Activated CD8-positive, alpha-beta memory T cell treated with anti-CD3 and anti-CD28 coated beads, Interleukin-2, amount 50 U/mL, for 48 hours (primary cell): ENCODE results near the gene KCNT2.

ENCODE experiments used
- DNase-seq: peaks from one replicate; pipeline ENCODE4 v3.0.0-alpha.2; 2020

The KCNT2 gene

GRCh38 chr1:196387766-196388165, 220.5 kb downstream of the KCNT2 start:
- DNase-seq: no peak

GRCh38 chr1:196385109-196385508, 223.1 kb downstream of the KCNT2 start:
- DNase-seq: no peak

GRCh38 chr1:196382383-196382782, 225.9 kb downstream of the KCNT2 start:
- no peak for DNase-seq

- DNase-seq: no peak
These were observed 226.7 kb downstream of the KCNT2 start for GRCh38 chr1:196381544-196381943.

GRCh38 chr1:196380316-196380715, 227.9 kb downstream of the KCNT2 start:
- DNase-seq: no peak

- no peak for DNase-seq
These were observed 230.4 kb downstream of the KCNT2 start for GRCh38 chr1:196377811-196378210.

GRCh38 chr1:196376630-196377328, 231.5 kb downstream of the KCNT2 start:
- DNase-seq: no peak

- DNase-seq: no peak
These were observed 234.4 kb downstream of the KCNT2 start for GRCh38 chr1:196373798-196374197.

GRCh38 chr1:196372896-196373536, 235.2 kb downstream of the KCNT2 start:
- no peak for DNase-seq

GRCh38 chr1:196367838-196368237, 240.4 kb downstream of the KCNT2 start:
- no peak for DNase-seq

- no peak for DNase-seq
These were observed 241.3 kb downstream of the KCNT2 start for GRCh38 chr1:196366817-196367495.

- DNase-seq: no peak
These were observed 247.0 kb downstream of the KCNT2 start for GRCh38 chr1:196361112-196361714.

- DNase-seq: no peak
These were observed 250.3 kb downstream of the KCNT2 start for GRCh38 chr1:196357913-196358312.

GRCh38 chr1:196355206-196355786, 252.9 kb downstream of the KCNT2 start:
- DNase-seq: no peak

- no peak for DNase-seq
These were observed 263.8 kb downstream of the KCNT2 start for GRCh38 chr1:196344453-196344852.

GRCh38 chr1:196324345-196324744, 283.9 kb downstream of the KCNT2 start:
- DNase-seq: no peak

GRCh38 chr1:196323869-196324268, 284.4 kb downstream of the KCNT2 start:
- no peak for DNase-seq

- no peak for DNase-seq
These were observed 288.9 kb downstream of the KCNT2 start for GRCh38 chr1:196319301-196319700.

GRCh38 chr1:196317535-196318522, 290.4 kb downstream of the KCNT2 start:
- DNase-seq: no peak

GRCh38 chr1:196312739-196313138, 295.5 kb downstream of the KCNT2 start:
- DNase-seq: no peak

GRCh38 chr1:196309386-196309785, 298.9 kb downstream of the KCNT2 start:
- no peak for DNase-seq

- no peak for DNase-seq
These were observed 300.1 kb downstream of the KCNT2 start for GRCh38 chr1:196308176-196308575.
